ENCODE results near the gene CFAP410. TPM values are rescaled to one million over a fixed set of nuclear protein-coding genes. Genes with fewer than 3 reads are reported as not detected.

The CFAP410 gene
- total RNA-seq, 6 experiments from 2014 or later: 6.9 to 15.4 (median 13.1) TPM

- no peak for ATAC-seq
These were observed 8.5 kb downstream of the CFAP410 start for GRCh38 chr21:44330698-44331097.

GRCh38 chr21:44329971-44330681 lies 9.1 kb downstream of the CFAP410 start:
- H3K4me3 ChIP-seq: no peak overlapping the region
- TF ChIP-seq CTCF (IDR thresholded peaks at IDR 0.05) (no peak), POLR2A (IDR thresholded peaks at IDR 0.05) (no peak)
- DNase-seq: no peak
- H3K27me3 ChIP-seq: no peaks in the 10 kb centered on the region
- WGBS (ENCODE audit: insufficient coverage, low coverage, low lambda C conversion rate, missing lambda C conversion rate): 90% methylated on average over 6 of the region's 44 CpGs
- peak in 1 of 4 donors; percentile 1 for ATAC-seq
- intact Hi-C loops (cut with DNase I): no loop called here
- no peaks in the 10 kb centered on the region for H3K4me1 ChIP-seq
- H3K36me3 ChIP-seq: peaks cover 0 to 3% (median 0%) of the 10 kb centered on the region in 4 donors
- H3K27ac ChIP-seq: no peak overlapping the region
- H3K9me3 ChIP-seq: no peaks in the 10 kb centered on the region

More at GRCh38 chr21:44330698-44331097, 8.5 kb downstream of the CFAP410 start:
- DNase-seq: no peak
- H3K4me3 ChIP-seq: no peak overlapping the region
- H3K4me1 ChIP-seq: no peaks in the 10 kb centered on the region
- no peaks in the 10 kb centered on the region for H3K9me3 ChIP-seq
- H3K27me3 ChIP-seq: no peaks in the 10 kb centered on the region
- no CpG with 5 or more reads among the region's 18 CpGs for WGBS (ENCODE audit: insufficient coverage, low coverage, low lambda C conversion rate, missing lambda C conversion rate)
- TF ChIP-seq POLR2A (IDR thresholded peaks at IDR 0.05): no peak
- no peak for TF ChIP-seq CTCF (IDR thresholded peaks at IDR 0.05)
- intact Hi-C loops (cut with DNase I): no loop called here
- no peaks in the 10 kb centered on the region for H3K36me3 ChIP-seq
- no peak overlapping the region for H3K27ac ChIP-seq

- intact Hi-C loops (cut with DNase I): no loop called here
- WGBS (ENCODE audit: insufficient coverage, low coverage, low lambda C conversion rate, missing lambda C conversion rate): 40% methylated on average over 2 of the region's 26 CpGs
These were observed 9.9 kb downstream of the CFAP410 start for GRCh38 chr21:44329086-44329889.

More at GRCh38 chr21:44329086-44329889, 9.9 kb downstream of the CFAP410 start:
- no peaks in the 10 kb centered on the region for H3K9me3 ChIP-seq
- H3K4me3 ChIP-seq: no peak overlapping the region
- DNase-seq: no peak
- no peaks in the 10 kb centered on the region for H3K4me1 ChIP-seq
- no peak overlapping the region for H3K27ac ChIP-seq
- peaks cover 0 to 10% (median 0%) of the 10 kb centered on the region in 4 donors for H3K36me3 ChIP-seq
- TF ChIP-seq POLR2A (IDR thresholded peaks at IDR 0.05) (no peak), CTCF (IDR thresholded peaks at IDR 0.05) (no peak)
- ATAC-seq: no peak
- H3K27me3 ChIP-seq: no peaks in the 10 kb centered on the region
